ENCODE measurements around the gene CCM2L. TPM values are rescaled to one million over a fixed set of nuclear protein-coding genes. Genes with fewer than 3 reads are reported as not detected.

CCM2L gene
- total RNA-seq, 1 donor from 2014 or later: 0.11 TPM

DNA sequence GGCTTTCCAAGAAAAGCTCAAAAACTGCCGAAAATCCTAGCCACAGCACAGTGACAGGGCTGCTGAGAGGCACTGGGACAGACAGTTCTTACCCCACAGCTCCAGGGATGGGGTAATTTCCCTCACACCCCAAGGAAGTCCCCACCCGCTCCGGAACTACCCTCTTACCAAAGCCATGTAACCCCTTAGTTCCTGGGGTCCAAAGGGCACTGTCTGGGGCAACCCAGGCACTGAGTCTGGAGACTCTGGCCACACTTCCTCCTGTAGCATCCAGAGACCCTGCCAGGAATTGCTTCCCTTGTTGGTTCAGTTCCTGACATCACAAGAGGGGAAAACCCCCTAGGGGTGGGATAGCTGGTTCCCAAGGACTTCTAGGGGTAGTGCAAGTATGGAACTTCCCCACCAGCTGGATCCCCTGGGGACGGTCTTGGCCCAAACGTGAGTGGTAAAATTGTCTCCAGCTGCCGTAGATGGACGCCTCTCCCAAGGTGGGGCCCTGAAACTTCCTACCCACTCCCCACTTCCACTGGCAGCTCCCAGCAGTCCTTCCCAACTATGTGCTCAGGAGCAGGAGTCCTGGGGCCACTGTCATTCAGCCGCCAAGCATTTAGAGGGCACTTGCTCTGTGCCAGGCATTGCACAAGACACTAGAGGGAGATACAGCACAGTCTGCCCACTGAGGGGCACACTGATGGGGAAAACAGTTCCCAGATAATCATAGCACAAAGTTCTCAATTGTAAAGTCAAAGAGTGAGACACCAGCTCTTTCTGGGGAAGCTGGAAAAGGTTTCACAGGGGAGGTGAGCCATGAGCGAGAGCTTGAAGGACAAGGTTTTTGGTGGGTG, 24.6 kb downstream of the CCM2L start:
- DNase-seq (ENCODE audit: low read depth) (no peak), FAIRE-seq (no peak)
- peak overlapping the region; percentile 78 for H3K27ac Mint-ChIP-seq (ENCODE audit: unreplicated experiment)
- no peak overlapping the region for H3K4me3 Mint-ChIP-seq (ENCODE audit: unreplicated experiment)
- H3K27me3 Mint-ChIP-seq (ENCODE audit: low read depth, unreplicated experiment): peaks cover 44% of the 10 kb centered on the region
- Histone ChIP-seq H3K4me3 (ENCODE audit: insufficient read depth, low read depth, low read length) (no peak overlapping the region), H3K36me3 (ENCODE audit: insufficient read depth, low read length) (no peaks in the 10 kb centered on the region), H3K4me2 (ENCODE audit: low read length) (no peak overlapping the region), H3K27ac (ENCODE audit: low read depth, low read length) (no peak overlapping the region), H3K9me3 (ENCODE audit: insufficient read depth, low read depth, low read length) (no peaks in the 10 kb centered on the region), H3K79me2 (ENCODE audit: insufficient read depth, low read length) (no peaks in the 10 kb centered on the region), H3K27me3 (ENCODE audit: insufficient read depth, low read length) (peaks cover 64% of the 10 kb centered on the region), H4K20me1 (ENCODE audit: insufficient read depth, low read length) (no peaks in the 10 kb centered on the region), H3K4me1 (ENCODE audit: insufficient read depth, low read length) (no peaks in the 10 kb centered on the region), H2AFZ (ENCODE audit: low read depth, low read length) (no peak overlapping the region), H3K9ac (ENCODE audit: low read length) (no peak overlapping the region)
- H3K36me3 Mint-ChIP-seq (ENCODE audit: low read depth, unreplicated experiment): peaks cover 2% of the 10 kb centered on the region
- H3K4me1 Mint-ChIP-seq (ENCODE audit: low read depth, unreplicated experiment): peaks cover 9% of the 10 kb centered on the region
- TF ChIP-seq CTCF (IDR thresholded peaks at IDR 0.05; ENCODE audit: insufficient read depth, low read depth, low read length): no peak
- TF ChIP-seq EZH2 (IDR thresholded peaks at IDR 0.05; ENCODE audit: insufficient read depth, low read length): peak; percentile 30
- H3K9me3 Mint-ChIP-seq (ENCODE audit: unreplicated experiment): peaks cover 5% of the 10 kb centered on the region

DNA sequence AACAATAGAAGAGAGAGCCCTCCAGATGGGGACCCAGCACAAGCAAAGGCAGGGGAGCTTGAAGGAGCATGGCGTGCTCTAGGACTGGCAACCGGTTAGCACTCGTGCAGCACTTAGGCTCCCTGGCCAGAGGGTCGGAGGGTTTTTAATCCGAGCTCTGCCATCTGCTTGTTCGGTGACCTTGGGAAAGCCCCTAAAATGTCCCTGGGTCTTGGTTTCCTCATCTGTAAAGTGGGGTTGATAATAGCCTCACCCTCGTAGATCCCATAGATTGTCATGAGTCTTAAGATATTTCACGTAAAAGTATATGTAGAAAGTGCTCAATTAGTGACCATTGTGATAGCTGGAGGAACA, 25.2 kb downstream of the CCM2L start:
- FAIRE-seq: no peak
- H3K4me3 Mint-ChIP-seq (ENCODE audit: unreplicated experiment): no peak overlapping the region
- peak overlapping the region; percentile 78 for H3K27ac Mint-ChIP-seq (ENCODE audit: unreplicated experiment)
- peaks cover 59% of the 10 kb centered on the region for H3K27me3 ChIP-seq (ENCODE audit: insufficient read depth, low read length)
- no peak overlapping the region for H3K4me3 ChIP-seq (ENCODE audit: insufficient read depth, low read depth, low read length)
- H3K9ac ChIP-seq (ENCODE audit: low read length): no peak overlapping the region
- no peak overlapping the region for H3K4me2 ChIP-seq (ENCODE audit: low read length)
- no peak overlapping the region for H2AFZ ChIP-seq (ENCODE audit: low read depth, low read length)
- H3K79me2 ChIP-seq (ENCODE audit: insufficient read depth, low read length): no peaks in the 10 kb centered on the region
- no peaks in the 10 kb centered on the region for H4K20me1 ChIP-seq (ENCODE audit: insufficient read depth, low read length)
- H3K4me1 ChIP-seq (ENCODE audit: insufficient read depth, low read length): no peaks in the 10 kb centered on the region
- peaks cover 5% of the 10 kb centered on the region for H3K9me3 Mint-ChIP-seq (ENCODE audit: unreplicated experiment)
- H3K36me3 ChIP-seq (ENCODE audit: insufficient read depth, low read length): no peaks in the 10 kb centered on the region
- peaks cover 40% of the 10 kb centered on the region for H3K27me3 Mint-ChIP-seq (ENCODE audit: low read depth, unreplicated experiment)
- peaks cover 2% of the 10 kb centered on the region for H3K36me3 Mint-ChIP-seq (ENCODE audit: low read depth, unreplicated experiment)
- no peaks in the 10 kb centered on the region for H3K9me3 ChIP-seq (ENCODE audit: insufficient read depth, low read depth, low read length)
- peaks cover 9% of the 10 kb centered on the region for H3K4me1 Mint-ChIP-seq (ENCODE audit: low read depth, unreplicated experiment)
- DNase-seq (ENCODE audit: low read depth): no peak
- no peak for TF ChIP-seq EZH2 (IDR thresholded peaks at IDR 0.05; ENCODE audit: insufficient read depth, low read length)
- no peak for TF ChIP-seq CTCF (IDR thresholded peaks at IDR 0.05; ENCODE audit: insufficient read depth, low read depth, low read length)
- H3K27ac ChIP-seq (ENCODE audit: low read depth, low read length): no peak overlapping the region

DNA sequence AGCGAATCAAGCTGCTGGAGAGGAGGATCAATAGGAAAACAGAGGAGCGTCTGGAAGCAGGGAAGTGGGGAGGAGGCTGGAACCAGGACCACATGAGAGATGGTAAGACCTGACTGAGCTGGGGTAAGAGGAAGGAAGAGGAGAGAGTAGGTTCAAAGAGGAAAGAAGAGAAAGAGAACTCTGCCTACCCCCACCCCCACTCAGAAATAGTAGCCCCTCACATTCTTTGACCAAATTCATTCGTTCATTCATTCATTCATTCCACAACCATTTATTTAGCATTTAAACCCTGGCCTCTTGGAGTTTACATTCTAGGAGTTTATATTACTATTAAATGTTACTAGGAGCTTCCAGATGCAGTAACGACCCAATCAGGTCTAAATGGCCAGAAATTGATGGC, 26.0 kb downstream of the CCM2L start:
- no peak for FAIRE-seq
- peaks cover 40% of the 10 kb centered on the region for H3K27me3 Mint-ChIP-seq (ENCODE audit: low read depth, unreplicated experiment)
- peak overlapping the region; percentile 84 for H3K27ac Mint-ChIP-seq (ENCODE audit: unreplicated experiment)

More for the DNA sequence above, 26.0 kb downstream of the CCM2L start:
- H3K27ac ChIP-seq (ENCODE audit: low read depth, low read length): no peak overlapping the region
- H3K79me2 ChIP-seq (ENCODE audit: insufficient read depth, low read length): no peaks in the 10 kb centered on the region
- H2AFZ ChIP-seq (ENCODE audit: low read depth, low read length): no peak overlapping the region
- TF ChIP-seq EZH2 (IDR thresholded peaks at IDR 0.05; ENCODE audit: insufficient read depth, low read length): no peak
- no peak for TF ChIP-seq CTCF (IDR thresholded peaks at IDR 0.05; ENCODE audit: insufficient read depth, low read depth, low read length)
- H3K36me3 ChIP-seq (ENCODE audit: insufficient read depth, low read length): no peaks in the 10 kb centered on the region
- H4K20me1 ChIP-seq (ENCODE audit: insufficient read depth, low read length): no peaks in the 10 kb centered on the region
- H3K9ac ChIP-seq (ENCODE audit: low read length): no peak overlapping the region
- H3K4me3 Mint-ChIP-seq (ENCODE audit: unreplicated experiment): no peak overlapping the region
- H3K27me3 ChIP-seq (ENCODE audit: insufficient read depth, low read length): peaks cover 59% of the 10 kb centered on the region
- H3K4me2 ChIP-seq (ENCODE audit: low read length): no peak overlapping the region
- H3K36me3 Mint-ChIP-seq (ENCODE audit: low read depth, unreplicated experiment): peaks cover 2% of the 10 kb centered on the region
- no peaks in the 10 kb centered on the region for H3K9me3 ChIP-seq (ENCODE audit: insufficient read depth, low read depth, low read length)
- H3K9me3 Mint-ChIP-seq (ENCODE audit: unreplicated experiment): peaks cover 8% of the 10 kb centered on the region
- H3K4me1 Mint-ChIP-seq (ENCODE audit: low read depth, unreplicated experiment): peaks cover 9% of the 10 kb centered on the region
- H3K4me1 ChIP-seq (ENCODE audit: insufficient read depth, low read length): no peaks in the 10 kb centered on the region
- no peak for DNase-seq (ENCODE audit: low read depth)
- no peak overlapping the region for H3K4me3 ChIP-seq (ENCODE audit: insufficient read depth, low read depth, low read length)

Measured in astrocyte (in vitro differentiated cells and primary cell).